HG03039 (cell line): ENCODE results near the gene ZNF79.
A peak's percentile ranks its signal among the peaks of the same experiment; 100 is the strongest.

Experiments
- ATAC-seq: cut with Tn5 transposase; IDR thresholded peaks from one replicate; pipeline ENCODE4 v1.9.1; 2021; ENCODE audit warnings: mild to moderate bottlenecking, moderate library complexity; ENCODE audit not compliant: unreplicated experiment

Gene ZNF79

DNA sequence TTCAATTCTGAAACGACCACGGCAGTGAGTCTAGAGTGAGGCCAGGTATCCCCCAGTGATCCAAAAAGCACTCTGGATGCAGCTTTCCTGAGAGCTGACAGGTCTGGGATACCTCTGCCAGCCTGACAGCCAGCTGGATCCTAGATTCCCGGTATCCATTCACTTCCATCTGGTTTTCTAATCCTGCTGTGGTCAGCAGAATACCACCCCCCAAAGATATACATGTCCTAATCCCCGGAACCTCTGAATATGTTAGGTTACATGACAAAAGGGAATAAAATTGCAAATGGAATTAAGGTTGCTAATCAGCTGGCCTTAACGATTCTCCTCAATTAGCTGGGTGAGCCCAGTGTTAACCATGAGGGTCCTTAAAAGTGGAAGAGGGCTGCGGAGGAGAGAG, 1.4 kb upstream of the ZNF79 start:
- no peak for ATAC-seq

DNA sequence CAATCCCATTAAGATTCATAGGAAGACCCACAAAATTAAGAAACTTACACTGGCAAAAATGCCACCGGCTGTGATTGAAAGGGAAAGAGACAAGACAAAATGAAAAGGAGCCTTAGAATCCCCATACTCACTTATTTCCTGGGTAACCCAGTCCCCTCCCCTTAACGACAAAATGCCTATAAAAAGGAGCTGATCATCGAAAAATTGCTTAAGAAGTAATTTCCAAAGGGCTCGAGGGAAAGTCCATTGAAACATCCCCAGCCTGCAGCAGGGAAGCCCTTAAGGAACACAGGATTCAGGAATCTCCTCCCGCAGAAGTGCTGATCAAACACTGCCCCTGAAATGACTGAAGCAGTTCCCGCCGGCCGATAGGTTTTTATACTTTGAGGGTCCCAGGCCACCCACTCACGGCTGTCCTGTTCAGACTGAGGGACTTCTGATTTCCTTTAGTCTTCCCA, 677 bp upstream of the ZNF79 start:
- ATAC-seq = no peak

DNA sequence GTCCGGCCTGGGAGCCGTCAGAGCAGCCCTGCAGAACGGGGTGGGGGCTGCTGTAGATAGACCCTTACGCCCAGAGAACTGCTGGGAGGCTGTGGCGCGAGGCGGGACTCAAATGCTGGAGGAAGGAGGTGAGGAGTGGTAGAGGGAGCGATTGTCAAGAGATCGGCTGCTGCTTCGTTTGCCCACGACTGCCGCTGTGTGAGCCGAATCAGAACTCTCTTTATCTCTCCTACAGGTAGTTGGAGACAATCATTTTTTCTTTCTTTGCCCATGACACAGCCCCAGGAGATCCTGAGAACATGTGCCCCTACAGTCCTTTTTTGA, 456 bp downstream of the ZNF79 start:
- ATAC-seq = no peak

DNA sequence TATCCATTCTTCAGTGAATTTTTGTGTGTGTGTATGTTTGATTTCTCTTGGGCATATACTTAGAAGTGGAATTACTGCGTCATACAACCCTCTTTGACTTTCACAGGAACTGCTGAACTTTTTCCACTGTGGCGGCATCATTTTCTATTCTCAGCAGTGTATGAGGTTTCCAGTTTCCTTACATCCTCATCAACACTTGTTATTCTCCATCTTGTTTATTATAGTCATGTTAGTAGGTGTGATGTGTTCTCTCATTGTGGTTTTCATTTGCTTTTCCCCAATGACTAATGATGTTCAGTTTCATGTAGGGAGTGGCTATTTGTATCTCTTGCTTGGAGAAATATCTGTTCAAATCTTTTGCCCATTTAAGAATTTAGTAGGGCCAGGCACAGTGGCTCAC, 2.6 kb downstream of the ZNF79 start:
- no peak for ATAC-seq

DNA sequence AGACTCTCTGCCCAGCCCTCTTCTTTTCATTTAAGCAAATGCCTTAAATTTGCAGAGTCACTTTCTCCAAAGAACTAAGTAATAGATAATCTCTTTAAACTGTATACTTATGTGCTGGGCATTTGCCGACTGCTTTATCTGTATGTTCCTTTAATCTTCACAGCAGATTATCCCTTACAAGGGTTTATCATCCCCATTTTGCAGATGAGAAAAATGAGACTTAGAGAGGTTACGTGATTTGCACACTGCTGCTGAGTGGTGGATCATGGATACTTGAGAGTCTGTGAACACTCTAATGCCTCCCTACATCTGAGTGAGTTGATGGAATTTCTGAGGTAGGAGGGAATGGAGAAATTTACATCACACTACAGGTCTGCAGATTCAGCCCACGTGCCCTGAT, 4.2 kb downstream of the ZNF79 start:
- ATAC-seq = no peak

DNA sequence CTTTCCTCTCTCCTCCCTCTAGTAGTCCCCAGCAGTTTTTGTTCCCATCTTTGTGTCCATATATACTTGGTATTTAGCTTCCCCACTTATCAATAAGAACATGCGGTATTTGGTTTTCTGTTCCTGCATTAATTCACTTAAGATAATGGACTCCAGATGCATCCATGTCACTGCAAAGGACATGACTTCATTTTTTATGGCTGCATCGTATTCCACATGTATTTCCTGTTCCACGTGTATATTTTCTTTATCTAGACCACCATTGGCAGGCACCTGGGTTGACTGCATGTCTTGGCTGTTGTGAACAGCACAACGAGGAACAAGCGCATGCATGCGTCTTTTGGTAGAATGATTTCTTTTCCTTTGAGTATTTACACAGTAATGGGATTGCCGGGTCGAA, 6.2 kb downstream of the ZNF79 start:
- no peak for ATAC-seq

DNA sequence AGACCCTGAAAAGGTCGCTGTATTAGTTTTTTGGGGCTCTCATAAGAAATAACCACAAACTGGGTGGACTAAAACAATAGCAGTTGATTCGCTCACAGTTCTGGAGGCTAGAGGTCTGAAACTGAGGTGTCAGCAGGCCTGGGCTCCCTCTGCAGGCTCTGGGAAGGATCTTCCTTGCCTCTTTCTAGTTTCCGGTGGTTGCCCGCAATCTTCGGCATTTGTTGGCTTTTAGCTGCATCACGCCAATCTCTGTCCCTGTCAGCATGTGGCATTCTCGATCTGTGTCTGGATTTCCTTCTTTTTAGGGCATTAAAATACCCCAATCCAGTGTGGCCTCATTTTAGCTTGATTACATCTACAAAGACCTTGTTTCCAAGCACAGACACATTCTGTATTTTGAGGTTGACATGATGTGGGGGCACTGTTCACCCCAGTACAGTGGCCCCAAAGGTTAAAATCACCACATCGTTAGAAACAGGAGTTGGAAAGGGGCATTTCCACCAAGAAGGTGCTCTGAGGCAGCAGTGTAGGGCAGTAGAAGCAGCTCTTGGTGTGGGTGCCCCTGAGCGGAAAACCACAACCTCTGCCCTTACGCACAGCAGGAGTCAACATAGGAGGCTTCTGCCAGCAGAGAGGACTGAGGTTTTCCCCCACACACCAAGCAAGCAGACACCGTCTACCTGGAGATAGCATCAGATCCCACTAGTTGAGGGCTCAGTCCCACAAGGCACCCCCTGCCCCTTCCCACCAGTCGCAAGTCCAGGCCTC, 13.5 kb downstream of the ZNF79 start:
- no peak for ATAC-seq

DNA sequence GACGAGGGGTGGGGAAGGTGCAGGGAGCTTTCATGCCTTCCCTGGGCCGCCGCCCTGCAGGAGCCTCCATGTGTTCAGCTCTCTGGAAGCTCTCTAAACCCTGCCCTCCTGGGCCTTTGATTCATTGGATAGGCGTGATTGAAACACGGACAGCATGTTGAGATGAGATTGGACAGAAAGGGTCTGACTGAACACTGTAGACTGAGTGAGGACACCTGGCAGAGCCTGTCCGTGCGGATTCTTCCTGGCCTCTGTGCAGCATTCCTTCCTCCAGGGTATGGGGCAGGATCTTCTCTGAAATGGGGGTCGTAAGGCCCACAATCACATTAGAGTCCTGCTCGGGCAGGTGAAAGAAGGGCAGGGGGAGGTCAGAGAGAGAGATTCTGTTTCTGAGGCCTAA, 14.2 kb downstream of the ZNF79 start:
- ATAC-seq = no peak

DNA sequence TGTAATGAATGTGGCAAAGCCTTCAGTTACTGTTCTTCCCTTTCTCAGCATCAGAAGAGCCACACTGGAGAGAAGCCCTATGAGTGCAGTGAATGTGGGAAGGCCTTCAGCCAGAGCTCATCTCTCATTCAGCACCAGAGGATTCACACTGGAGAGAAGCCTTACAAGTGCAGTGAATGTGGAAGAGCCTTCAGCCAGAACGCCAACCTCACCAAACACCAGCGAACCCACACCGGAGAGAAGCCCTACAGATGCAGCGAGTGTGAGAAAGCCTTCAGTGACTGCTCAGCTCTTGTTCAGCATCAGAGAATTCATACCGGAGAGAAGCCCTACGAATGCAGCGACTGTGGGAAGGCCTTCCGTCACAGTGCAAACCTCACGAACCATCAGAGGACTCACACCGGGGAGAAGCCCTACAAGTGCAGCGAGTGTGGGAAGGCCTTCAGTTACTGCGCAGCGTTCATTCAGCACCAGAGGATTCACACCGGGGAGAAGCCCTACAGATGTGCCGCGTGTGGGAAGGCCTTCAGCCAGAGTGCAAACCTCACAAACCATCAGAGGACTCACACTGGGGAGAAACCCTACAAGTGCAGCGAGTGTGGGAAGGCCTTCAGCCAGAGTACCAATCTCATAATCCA, 20.2 kb downstream of the ZNF79 start:
- no peak for ATAC-seq

DNA sequence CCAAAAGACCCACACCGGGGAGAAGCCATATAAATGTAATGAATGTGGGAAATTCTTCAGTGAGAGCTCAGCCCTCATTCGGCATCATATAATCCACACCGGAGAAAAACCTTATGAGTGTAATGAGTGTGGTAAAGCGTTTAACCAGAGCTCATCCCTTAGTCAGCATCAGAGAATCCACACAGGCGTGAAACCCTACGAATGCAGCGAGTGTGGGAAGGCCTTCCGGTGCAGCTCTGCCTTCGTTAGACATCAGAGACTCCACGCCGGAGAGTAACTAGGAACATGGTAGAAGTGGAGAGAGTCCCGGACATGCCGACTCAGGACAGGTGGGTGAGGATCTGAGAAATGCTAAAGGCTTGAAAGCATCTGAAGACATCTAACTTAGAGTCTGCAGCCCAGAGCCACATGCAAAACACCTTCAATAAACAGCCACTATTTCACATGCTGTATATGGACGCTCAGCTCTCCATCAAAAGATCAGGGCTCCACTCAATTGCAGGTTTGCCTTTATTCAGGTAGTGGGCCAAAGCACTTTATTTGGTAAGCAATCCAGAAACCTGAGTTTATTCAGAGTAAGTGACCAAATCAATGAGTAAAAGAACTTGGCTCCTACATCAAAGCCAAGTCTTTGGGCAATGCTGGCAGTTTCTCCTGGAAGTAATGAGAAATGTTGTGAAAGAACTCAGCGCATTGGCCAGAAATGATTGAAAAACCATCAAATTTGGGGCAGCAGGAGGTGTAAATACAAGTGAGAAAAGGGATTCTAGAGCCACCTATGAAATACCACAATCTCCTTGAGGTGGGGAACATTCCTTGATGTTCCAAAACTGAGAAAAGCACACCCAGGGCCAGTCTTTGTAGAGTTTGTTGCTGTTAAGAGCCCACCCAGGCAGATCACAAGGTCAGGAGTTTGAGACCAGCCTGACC, 21.0 kb downstream of the ZNF79 start:
- ATAC-seq = no peak

DNA sequence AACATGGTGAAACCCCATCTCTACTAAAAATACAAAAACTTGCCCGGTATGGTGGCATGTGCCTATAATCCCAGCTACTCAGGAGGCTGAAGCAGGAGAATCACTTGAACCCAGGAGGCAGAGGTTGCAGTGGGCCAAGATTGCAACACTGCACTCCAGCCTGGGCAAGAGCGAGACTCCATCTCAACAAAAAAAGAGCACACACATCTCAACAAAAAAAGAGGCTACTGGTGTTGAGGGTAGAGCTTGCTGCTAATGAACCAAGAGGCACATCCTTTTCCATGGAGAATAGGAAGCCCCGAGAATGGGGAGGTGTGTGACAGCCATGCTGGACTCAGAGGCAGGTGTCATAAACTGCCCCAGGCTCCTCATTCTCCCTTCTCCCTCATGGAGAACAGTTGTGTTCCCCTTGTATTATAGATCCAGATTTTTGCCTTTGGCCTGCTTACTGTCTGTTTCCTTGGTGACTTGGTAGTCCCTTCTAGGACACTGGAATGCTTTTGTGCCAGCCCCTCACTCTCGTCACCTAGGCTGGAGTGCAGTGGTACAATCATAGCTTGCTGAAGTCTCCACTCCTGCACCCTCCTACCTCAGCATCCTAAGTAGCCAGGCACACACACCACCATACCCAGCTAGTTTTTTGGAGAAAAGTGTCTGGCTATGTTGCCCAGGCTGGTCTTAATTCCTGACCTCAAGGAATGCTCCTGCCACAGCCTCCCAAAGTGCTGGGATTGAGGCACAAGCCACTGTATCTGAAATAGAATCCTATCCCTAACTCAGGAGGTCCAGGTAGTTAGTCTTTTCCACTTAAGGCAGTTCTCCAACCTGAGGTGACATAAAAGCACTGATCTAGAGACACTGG, 21.9 kb downstream of the ZNF79 start:
- ATAC-seq = no peak

DNA sequence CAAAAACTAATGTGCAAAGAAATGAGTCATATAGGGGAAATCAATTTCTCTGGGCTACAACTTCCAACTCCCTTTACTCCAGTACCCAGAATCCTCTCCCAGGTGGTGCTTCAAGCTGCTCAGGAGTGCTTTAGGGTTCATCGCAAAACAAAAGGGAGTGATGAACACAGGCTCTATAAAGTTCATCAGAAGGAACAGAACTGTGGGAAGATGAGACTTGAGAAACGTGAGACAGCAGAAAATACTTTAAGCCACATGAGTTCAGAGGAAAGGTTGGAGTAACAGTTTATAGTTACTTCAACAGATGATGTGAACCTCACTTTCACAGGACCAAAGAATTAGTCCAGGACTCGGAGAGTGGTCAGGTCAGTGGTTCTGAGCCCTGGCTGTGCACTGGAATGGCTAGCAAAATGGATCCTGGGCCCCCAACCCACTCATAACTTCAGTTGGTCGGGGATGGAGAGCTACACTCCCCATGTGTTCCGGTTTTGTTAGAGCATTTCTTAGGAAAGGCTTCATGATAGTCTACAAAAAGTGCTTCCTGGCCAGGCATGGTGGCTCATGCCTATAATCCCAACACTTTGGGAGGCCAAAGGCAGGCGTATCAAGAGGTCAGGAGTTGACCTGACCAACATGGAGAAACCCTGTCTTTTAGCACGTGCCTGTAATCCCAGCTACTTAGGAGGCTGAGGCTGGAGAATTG, 22.7 kb downstream of the ZNF79 start:
- ATAC-seq = no peak

DNA sequence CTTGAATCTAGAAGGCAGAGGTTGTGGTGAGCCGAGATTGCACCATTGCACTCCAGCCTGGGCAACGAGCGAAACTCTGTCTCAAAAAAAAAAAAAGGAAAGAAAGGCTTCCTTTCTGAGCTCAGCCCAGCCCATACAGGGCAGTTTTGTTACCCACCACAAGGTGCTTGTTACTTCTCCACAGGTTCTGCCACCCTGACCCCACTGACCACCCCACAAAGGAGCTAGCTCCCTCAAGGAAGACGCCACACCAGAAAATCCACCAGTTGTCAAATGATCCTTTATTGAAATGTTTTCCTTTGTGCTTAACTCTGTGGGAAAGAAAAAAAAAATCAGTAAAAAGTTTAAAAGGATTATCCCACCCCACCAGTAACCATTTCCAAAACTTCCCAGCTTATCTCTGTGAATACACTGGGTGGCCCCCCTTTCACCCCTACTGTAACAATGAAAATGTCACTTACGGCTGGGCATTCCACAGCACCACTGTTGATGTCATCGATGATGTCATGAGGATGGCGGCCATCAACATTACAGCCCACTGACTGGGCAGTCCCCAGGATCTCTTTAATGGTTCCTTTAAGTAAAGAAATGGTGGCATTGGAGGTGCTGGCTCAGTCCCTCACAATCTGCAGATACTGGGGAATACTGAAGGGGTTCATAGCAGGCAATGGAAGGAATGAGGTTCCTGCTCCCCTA, 23.4 kb downstream of the ZNF79 start:
- no peak for ATAC-seq

DNA sequence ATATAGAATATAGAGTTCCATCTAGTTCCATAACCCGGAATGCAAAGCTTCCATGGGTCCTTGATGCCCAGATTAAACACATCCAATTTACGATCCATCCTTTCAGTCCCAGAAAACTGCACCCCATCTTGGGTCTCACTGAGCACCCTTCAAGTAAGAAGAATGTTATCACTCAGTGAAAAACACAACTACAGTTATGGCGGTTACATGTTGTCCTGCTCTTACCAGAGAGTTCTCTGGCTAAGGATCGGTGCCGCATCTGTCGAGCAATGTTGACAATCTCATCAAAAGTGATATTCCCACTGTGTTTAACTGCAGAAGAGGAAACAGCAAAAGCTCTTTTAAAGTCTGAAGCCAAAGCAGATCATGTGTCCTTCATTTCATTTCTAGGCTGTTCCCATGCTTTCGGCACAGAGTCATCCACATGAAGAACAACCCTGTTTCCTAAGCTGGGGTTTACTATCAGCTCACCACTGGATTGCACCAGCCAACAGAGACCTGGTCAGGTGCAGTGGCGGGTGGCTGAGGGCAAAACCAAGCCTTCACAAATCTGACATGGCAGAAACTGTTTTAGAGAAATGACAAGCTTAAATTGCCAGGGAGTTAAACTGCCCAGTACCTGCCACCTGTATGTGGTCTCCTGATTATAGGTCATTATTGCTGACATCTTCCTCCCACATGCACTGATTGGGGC, 24.1 kb downstream of the ZNF79 start:
- ATAC-seq = no peak

DNA sequence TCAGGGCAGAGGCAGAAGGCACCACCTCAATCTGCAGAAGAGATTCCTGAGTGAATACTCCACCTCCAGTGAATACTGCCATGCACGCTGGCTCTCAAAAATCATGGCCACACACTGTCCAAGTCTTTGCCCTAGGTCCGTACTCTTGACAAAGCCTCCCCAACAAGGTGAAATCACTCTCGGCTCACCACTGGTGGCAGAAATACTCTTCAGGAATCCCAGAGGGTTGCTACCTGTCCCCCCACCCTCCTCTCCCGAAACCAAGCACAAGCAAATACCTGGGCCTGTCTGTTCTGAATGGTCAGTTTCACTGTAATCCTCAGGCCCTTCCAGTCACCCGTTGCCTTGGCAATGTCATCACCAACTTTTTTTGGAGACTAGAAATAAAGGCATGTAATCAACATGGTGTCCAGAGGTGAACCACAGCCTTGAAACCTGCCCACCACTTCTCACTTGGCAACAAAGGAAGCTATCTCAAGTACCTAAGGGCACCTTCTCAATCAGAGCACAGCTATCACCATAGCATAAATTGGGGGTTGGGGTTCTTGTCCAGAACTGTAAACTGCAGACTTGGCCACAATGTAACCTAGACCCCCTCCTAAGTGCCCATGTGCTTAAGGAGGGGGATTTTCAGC, 25.3 kb downstream of the ZNF79 start:
- ATAC-seq = no peak

DNA sequence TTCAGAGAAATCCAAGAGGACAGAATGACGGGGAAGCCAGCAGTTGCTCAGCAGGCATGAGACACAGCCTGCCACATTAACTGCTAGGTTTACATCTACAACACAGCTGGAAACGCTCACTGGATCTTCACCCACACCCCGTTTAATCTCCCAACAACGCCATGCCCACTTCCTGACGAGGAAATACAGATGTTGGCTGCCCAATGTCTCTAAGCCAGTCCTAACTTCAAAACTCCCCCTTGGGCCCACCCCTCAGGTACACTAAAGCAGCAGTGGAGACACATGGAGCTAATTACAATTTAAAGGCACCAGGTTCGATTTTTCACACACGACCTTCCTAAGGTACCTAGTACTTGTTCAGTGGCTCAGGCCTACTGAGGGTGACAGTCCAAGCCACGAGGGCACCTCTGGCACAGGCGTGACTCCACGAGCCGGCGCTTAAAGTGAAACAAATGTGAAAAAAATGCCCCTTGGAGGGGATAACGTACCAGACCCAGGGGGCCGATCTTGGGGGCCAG, 26.1 kb downstream of the ZNF79 start:
- ATAC-seq = peak; percentile 5

DNA sequence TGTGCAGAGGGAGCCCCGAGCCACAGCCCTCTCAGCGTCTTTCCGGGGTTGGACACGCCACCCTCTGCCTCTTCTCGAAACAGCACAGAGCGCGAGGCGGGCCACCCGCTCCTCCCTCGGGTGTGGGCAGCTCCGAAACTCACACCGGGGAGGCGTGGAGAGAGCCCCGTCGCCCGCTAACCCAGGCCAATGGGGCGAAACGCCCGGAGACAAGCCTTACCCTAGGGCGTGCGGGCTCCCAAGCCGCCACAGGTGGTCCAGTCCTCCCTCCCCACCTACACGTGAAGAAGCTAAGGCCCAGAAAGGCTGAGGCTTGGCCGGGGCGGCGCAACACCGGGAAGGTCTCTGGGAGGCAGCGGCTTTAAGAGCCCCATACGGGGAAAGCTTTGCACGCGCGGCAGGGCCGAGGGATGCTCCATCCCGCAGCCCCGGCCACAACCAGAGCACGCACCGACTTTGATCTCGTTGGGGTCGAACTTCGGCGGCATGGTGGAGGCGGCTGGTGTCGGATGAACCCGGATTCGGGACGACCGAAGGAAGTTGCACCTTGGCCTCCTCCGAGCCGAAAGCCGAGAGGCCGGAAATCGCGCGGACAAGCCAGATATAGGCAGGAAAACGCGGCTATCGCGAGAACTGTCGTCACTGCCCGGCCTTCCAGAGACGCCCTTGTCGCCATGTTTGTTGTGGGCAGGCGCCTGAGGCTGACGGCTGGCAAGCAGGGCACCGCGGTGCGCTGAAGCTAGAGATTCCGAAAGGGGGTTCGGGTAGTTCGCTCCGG, 26.8 kb downstream of the ZNF79 start, which contains the start of the genes LRSAM1 and RPL12:
LRSAM1 (plus strand) TSS at position 681 of the 778 bp plus-strand sequence. CDS start 3,018 bp downstream, outside the sequence.
RPL12 (minus strand) TSS at position 577 of the 778 bp plus-strand sequence; CDS start at position 488, 89 bp downstream.
- peak; percentile 51 for ATAC-seq

DNA sequence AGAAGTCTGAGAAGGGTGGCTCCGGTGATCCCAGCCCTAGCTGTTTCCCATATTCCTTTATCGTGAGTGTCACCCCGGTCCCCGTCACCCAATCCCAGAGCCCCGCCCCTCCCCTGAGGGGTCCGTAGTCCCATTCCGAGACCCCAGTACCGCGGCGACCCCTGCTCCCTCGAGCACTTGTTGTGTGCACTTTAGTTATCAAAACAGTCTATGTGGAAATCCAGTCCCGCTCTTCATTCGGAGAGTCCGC, 27.4 kb downstream of the ZNF79 start:
- peak; percentile 14 for ATAC-seq
